HG03460 (cell line): Measurements from ENCODE around the gene IL25.
"Not testable (repeated sequence)": the region's sequence is repeated elsewhere in the genome, so short reads cannot be mapped to it uniquely, and the experiment has no call there.

Experiments
- ATAC-seq: cut with Tn5 transposase; IDR thresholded peaks from one replicate; pipeline ENCODE4 v1.9.1; 2021; ENCODE audit not compliant: unreplicated experiment

Gene IL25

DNA sequence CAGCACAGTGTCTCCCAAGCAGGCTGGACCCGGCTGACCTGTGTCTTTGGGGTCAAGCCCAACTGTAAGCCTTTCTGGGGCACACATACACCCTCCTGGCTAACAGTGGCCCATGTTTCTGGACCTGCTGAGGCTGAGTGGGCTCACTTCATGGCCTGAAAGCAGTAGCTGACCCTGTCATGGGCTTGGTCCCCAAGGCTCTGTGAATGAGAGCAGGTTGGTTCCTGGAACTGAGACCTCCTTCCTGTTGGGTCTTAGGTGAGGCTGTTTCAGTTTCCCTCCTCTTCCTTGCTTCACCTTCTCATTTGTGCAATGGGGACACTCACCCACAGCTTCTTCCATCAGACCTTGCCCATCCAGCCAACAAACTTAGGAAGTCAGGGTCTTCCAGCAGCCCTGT lies 744 bp upstream of the IL25 start:
- no peak for ATAC-seq

DNA sequence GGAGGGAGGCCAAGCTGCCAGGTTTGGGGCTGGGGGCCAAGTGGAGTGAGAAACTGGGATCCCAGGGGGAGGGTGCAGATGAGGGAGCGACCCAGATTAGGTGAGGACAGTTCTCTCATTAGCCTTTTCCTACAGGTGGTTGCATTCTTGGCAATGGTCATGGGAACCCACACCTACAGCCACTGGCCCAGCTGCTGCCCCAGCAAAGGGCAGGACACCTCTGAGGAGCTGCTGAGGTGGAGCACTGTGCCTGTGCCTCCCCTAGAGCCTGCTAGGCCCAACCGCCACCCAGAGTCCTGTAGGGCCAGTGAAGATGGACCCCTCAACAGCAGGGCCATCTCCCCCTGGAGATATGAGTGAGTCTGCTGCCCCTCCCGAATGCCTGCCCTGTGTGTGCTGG lies 432 bp downstream of the IL25 start:
- ATAC-seq = no peak

DNA sequence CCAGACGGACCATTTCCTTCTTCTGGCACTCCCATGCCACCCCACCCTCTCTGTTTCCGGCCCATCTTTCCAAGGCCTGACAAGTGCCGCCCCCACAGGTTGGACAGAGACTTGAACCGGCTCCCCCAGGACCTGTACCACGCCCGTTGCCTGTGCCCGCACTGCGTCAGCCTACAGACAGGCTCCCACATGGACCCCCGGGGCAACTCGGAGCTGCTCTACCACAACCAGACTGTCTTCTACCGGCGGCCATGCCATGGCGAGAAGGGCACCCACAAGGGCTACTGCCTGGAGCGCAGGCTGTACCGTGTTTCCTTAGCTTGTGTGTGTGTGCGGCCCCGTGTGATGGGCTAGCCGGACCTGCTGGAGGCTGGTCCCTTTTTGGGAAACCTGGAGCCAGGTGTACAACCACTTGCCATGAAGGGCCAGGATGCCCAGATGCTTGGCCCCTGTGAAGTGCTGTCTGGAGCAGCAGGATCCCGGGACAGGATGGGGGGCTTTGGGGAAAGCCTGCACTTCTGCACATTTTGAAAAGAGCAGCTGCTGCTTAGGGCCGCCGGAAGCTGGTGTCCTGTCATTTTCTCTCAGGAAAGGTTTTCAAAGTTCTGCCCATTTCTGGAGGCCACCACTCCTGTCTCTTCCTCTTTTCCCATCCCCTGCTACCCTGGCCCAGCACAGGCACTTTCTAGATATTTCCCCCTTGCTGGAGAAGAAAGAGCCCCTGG lies 3.1 kb downstream of the IL25 start:
- no peak for ATAC-seq

DNA sequence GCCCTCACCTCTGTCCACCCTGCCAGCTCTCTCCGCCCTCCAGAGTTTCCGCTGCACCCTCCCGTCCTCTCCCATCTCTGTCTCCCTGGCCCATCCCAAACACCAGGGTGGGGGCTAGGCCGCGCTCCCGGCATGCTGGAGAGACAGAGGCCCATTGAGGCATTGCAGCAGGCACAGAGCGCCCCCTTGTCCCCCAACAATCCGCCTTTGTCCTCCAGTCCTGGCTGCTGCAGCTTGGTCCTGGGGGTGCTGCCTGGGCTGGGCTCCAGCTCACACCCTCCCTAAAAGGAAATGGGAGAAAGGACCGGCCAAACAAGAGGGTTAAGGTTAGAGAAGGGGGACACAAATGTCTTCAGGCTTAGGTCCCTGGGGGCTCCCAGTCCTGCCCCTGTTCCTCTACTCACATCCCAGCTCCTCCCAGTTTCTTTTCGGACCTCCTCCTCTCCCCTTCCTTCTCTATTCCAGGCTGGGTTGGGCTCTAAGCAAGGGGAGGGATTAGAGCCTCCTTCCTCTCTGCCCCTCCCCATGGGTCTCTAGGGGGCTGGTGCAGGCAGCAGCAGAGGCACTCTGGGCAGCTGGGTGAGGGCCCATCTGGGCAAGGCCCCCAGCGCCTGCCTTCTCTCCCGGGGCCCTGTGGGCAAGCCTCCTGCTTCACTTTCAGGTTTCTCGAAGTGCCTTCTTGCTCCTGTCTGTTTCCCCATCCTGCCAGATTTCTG lies 4.0 kb downstream of the IL25 start, which contains the start of gene CMTM5:
Gene CMTM5, plus strand, starts transcription at position 565 of the 716 bp plus-strand sequence. CDS start 206 bp downstream, outside the sequence.
- ATAC-seq = no peak

DNA sequence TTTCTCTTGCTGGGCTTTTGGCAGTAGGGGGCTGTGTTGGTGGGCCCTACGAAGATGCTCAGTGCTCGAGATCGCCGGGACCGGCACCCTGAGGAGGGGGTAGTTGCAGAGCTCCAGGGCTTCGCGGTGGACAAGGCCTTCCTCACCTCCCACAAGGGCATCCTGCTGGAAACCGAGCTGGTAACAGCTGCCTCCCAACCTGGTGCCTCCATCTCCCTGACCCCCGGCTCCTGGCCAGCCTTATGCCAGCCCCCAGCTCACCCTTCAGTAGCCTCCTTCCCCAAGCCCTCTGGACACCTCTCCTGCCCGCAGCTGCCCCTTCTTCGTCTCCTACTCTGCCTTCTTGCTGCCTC lies 4.6 kb downstream of the IL25 start:
- ATAC-seq = no peak

DNA sequence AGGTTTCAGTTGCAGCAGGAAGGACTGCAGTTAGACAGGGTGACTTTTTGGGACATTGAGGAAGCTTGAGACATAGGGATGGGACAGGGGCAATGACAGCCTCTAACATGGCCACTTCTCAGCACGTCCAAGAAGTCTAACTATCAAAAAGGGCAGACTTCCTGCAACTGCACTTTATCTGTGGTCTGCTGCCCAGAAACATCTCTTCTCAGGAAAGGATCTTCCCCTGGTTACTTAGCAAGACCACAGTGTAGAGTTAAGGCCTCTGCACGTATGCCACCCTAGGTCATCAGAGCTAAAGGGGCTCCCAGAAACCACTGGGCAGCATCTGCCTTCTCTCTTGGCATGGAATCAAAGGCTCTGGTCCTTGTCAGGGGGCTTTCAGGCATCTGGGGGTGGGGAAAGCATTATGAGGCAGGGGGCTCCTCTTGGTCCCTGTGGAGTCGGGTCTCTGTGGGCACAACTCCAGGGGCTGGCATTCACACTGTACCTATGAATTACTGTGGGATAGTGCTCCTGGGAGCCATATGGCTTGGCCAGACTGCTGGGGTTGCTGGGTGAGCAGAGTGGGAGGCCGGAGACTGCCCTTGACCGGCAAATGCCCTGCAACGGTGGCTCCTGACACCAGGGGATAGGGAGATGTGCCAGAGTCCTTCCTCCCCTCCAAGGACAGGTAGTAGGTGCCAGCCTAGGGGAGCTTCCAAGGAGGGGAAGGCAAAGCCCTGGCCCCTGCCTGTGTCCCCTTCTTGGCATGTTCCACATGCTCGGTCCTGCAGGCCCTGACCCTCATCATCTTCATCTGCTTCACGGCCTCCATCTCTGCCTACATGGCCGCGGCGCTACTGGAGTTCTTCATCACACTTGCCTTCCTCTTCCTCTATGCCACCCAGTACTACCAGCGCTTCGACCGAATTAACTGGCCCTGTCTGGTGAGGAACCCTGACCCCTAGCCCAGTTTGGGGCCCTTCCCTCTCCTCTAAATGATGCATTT lies 5.3 kb downstream of the IL25 start:
- ATAC-seq = no peak

DNA sequence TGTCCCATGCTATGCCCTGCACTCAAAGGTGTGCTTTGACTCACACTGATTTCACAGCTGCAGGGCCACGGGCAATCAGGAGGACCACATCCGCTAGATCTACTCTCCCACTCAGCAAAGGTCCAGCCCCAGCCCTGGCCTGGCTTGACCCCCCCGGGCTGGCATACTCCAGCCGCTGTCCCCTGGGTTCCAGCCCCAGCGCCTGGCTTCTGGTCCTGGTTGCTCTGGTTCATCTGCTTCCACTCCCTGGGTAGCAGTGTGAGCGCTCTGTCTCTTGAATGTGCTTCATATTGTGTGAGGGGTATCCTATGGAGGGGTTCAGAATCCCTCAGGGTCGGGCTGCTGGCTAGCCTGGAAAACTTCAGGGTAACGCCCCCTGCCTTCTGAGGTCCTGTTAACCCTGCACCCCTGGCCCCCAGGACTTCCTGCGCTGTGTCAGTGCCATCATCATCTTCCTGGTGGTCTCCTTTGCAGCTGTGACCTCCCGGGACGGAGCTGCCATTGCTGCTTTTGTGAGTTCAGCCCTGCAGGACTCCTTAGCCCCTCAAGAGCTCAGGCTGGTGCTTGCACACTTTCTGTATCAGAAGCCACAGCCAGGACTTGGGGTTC lies 6.1 kb downstream of the IL25 start:
- ATAC-seq = no peak

DNA sequence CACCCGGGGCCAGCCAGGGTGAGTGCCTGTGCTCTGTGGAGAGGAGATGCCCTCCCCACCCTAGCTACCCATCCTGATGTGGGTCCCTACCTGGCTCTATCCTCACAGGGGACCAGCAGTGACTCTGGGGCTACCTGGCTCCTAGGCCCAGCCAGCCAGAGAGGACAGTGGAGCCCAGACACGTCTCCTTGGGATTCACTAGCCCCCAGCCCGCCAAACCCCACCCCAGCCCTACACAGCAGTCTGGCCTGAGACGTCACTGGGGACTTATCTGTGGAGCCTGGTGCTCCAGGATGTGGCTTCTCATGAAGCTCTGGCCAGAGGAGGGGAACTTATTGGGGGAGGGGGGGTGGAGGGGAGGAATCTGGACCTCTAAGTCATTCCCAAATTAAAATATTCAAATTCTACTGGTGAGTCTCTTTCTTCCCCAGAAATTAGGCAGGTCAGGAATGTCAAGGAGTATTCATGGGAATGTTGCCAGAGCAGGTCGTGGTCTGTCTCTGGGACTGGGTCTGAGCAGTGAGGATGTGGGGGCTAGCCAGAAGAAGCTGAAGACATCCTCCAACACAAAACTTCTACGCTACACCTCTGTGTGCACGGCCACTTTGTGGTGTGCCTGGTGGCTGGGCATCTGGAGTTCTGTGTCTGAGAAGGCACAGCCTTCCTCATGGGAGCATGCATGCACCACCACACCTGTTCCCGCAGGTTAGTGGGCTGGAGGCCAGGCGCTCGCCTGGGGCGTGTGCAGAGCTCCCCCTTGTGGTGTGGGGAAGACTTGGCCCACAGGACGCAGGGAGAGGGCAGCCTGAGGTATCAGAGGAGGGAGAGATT lies 7.0 kb downstream of the IL25 start:
- no peak for ATAC-seq

DNA sequence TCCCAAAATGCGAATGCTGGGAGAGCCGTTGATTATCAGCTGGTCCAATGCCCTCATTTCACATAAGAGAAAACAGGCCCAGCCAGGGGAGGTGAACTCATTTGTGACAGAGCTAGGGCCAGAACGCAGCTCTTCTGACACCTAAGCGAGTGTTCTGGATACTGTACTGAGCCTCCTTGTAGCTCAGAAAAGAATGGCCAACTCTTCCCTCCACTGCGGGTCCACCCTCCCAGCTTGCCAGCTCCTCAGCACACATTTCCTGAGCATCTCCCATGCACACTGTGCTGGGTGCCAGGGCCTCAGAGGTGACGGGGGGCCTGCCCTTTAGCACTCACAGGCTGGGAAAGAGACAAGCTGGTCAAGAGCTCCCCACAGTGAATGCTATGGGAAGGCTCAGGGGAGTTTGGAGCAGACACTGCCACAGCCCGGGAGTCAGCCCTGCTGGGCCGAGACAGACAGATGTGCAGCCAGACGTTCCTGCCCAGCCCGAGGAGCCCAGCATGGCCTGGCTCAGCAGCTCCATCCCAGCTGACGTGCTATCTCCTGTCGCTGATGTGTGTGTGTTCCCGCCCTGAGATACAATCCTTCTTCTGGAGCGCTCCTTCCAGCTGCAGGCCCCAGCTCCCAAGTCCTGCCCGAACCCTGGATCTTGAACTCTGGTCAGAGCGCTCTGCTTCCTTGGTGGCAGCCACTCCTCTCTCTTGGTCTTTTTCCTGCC lies 7.7 kb downstream of the IL25 start:
- ATAC-seq = no peak

DNA sequence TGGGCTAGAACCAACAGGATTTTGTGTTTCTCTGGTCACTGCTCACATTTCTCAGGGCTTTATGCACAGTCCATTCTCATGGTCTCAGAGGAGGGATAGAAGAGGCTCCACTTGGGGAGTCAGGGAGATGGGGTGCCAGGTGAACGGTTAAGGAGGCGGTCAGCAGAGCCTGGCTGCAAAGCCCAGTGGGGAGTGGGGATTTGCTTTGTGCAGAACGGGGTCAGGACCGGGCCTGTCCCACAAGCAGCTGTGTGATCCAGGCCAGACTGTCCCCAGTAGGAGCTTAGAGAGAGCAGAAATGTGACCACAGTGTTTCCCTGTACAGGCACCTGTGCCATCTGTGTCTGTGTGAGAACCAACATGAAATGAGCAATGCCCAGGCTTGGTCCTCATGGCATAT lies 8.4 kb downstream of the IL25 start:
- no peak for ATAC-seq

DNA sequence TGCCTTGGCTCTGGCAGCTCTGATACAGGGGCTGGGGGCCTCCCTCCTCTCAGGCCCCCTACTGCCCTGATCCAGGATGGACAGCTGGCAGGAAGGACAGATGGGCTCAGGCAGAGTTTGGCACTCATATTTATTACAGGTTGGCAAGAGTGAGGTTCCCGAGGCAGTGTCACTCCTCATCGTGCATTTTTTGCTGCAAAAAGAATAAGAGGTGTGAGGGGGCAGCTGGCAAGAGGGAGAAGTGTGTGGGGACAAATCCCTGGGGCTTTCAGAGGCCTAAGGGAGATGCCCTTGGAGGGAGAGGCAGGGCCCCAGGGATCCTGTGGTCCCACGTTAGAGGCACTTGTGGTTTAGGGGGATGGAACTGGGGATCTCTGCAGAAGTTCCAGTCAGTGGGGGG lies 9.3 kb downstream of the IL25 start:
- ATAC-seq = no peak

DNA sequence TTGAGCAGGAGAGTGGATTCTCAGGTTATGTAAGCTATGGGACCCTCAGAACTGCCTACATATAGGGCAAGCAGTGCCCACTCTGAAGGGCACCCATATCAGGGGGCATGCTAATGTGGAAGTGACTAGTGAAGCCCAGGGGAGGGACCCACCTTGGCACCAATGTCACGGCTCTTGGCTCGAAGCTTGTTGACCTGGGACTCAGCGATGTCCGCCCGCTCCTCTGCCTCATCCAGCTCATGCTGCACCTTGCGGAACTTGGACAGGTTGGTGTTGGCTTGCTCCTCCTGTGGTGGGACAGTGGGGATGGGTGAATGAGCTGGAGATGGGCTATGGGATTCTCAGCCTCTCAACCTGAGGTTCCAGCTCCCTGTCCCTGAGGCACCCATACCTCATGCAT lies 9.7 kb downstream of the IL25 start:
- ATAC-seq = no peak

DNA sequence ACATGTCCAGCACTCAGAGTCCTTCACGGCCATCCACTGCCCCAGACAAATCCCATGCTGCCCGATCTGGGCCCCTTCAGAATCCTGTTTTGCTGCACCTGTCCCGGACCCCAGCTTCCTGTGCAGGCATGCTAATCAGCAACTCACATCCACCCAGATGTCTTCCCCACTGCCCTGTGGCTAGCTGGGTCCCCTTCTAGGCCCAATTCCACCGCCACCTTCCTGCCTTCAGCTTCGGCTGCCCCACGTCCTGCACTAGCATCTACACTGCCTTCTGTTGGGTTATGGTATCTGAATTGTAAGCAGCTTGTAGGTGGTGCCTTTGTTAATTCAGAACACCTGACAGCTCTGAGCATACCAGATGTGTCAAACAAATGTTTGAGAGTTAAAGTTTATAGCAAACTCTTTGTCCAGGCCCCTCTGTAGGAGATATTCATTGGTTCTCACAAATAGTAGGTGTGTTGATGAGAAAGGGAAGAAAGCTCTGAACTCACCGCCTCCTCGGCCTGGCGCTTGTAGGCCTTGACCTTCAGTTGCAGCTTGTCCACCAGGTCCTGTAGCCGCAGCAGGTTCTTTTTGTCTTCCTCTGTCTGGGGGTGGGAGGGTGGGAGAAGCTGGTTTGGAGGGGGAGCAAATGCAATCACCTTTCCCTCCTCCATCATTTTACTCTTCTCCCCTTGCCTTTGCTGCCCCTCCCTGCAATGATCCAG lies 10.3 kb downstream of the IL25 start:
- no peak for ATAC-seq

DNA sequence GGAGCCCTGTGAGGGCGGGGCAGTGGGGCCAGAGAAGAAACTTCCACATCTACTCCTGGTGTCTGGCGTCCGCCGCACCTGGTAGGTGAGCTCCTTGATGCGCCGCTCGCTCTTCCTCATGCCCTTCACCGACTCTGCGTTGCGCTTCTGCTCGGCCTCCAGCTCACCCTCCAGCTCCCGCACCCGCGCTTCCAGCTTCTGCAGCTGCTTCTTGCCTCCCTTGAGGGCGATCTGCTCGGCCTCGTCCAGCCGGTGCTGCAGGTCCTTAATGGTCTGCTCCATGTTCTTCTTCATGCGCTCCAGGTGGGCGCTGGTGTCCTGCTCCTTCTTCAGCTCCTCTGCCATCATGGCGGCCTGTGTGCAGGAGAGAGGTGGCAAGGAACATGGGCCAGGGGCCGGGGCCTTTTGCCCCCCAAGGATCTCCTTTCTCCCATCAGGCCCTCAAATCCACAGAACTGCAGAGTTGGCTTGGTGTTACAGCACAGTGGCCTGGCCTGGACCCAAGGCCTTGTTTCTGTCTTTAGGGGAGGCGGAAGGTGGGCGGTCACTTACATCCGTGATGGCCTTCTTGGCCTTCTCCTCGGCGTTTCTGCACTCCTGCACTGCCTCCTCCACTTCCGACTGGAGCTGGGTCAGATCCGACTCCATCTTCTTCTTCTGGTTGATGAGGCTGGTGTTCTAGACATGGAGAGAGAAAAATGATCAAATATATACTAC lies 11.9 kb downstream of the IL25 start:
- no peak for ATAC-seq

DNA sequence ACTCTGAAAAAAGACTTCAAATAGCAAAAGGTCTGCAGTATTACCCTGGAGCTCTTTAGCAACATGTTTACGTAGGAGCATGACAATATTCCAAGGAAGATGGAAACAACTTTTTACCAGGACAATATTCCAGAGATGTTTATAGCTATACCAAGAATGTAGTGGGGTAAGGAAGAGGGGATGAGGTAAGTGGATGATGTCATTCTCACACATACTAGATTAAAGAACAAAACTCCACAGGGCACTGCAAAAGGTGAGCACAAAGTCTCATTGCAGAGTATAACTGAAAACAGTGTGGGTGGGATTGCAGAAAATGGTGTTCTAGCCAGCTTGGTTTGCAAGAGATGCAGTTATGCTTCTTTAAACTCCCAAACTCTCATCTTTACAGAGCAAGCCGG lies 12.6 kb downstream of the IL25 start:
- no peak for ATAC-seq

DNA sequence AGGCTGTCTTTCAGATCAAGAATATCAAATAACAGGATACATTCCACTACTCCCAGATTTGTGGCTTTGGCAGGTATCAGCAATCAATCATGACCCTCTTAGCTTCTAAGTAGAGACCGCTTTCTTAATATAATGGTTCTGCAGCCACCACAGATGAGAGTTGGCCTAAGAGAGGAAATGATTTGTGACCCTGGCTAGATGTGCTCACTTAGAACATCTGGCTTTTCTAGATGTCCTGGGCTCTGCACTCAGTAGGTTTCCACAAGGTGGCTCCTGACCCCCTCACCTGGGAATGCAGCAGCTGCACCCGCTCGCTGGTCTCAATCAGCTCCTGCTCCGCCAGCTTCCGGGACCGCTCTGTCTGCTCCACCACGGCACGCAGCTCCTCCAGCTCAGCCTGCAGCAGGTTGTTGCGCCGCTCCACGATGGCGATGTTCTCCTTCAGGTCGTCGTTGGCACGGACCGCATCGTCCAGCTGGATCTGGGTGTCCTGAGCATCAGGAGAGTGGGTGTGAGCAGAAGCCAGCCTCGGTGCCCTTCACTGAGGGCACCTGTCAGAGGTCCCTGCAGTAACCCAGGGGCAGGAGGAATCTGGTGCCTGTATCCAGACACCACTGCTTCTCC lies 13.1 kb downstream of the IL25 start:
- ATAC-seq = no peak

DNA sequence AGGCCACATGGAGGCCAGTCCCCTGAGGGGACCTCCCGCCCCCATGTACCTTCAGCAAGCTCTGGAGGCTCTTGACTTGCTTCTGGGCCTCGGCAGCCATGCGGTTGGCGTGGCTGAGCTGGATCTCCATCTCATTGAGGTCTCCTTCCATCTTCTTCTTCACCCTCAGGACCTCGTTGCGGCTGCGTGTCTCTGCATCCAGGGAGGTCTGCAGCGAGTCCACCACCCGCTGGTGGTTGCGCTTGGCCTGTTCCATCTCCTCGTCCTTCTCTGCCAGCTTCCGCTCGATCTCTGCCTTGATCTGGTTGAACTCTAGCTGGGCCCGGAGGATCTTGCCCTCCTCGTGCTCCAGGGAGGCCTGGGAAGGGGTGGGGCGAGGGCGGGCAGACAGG lies 13.7 kb downstream of the IL25 start:
- ATAC-seq = not testable (repeated sequence)

DNA sequence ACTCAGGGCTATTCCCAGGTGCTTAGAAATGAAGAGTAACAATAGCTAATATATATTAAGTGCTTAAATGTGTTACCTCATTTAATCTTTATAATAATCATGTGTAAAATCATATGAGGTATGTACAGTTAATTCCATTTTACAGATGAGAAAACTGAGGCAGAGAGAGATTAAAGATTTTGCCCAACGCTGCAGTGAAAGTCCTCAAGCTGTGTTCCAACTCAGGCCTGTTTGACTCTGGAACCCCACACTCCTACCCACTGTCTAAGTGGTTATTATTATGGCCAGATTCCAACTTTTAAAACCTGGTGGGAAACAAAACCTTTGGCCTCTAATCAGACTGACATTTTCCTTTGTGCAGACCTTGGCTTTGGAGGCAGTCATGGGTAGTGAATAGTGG lies 14.4 kb downstream of the IL25 start:
- ATAC-seq = no peak
